Measurements from ENCODE around the gene TREX2.

- no peak for TF ChIP-seq CTCF (IDR thresholded peaks at IDR 0.05; ENCODE audit: insufficient read depth, low read length)
- no peak for TF ChIP-seq POLR2AphosphoS5 (IDR thresholded peaks at IDR 0.05; ENCODE audit: low read depth)
- no peak for TF ChIP-seq GABPA (IDR thresholded peaks at IDR 0.05; ENCODE audit: low read depth)
- no peak for TF ChIP-seq REST (IDR thresholded peaks at IDR 0.05; ENCODE audit: insufficient replicate concordance, low read depth)
- TF ChIP-seq SPI1 (IDR thresholded peaks at IDR 0.05; ENCODE audit: borderline replicate concordance, low read depth) = no peak
These were observed 15.1 kb downstream of the TREX2 start for GRCh38 chrX:153430796-153431195.

All from HL-60 (cell line).